ENCODE measurements around the gene CALCOCO2. TPM values are rescaled to one million over a fixed set of nuclear protein-coding genes. Genes with fewer than 3 reads are reported as not detected.

CALCOCO2 gene
- total and polyA plus RNA-seq, 2 experiments from 2014 or later, result 14.4 to 16.3 TPM

DNA sequence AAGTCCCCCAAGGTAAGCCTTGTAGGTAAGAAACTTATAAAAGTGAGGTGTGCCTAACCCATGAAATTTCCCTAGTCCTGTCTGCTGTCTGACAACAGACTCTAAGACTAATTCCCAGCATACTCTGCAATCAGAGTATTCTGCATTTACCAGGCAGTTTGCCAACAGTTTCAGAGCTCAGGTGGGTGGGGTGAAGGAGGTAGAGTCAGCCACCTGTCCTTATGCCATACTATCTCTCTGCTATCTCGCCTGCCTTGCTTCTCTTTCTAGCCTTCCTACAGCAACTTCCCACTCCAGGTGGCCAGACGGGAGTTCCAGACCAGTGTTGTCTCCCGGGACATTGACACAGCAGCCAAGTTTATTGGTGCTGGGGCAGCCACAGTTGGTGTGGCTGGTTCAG lies 64.1 kb downstream of the CALCOCO2 start:
- no peak overlapping the region for H2AFZ ChIP-seq
- H4K20me1 ChIP-seq (replicated peaks; ENCODE audit: insufficient read depth), result no peaks in the 10 kb centered on the region
- no peak overlapping the region for H3K4me2 ChIP-seq
- no peak for DNase-seq (ENCODE audit: low spot score)
- no peak for ATAC-seq
- peaks cover 9% of the 10 kb centered on the region for H3K4me1 Mint-ChIP-seq
- no peak overlapping the region for H3K27ac ChIP-seq (ENCODE audit: low read depth)
- H3K27me3 Mint-ChIP-seq (ENCODE audit: insufficient read depth, low read depth, poor library complexity), result peaks cover 13% of the 10 kb centered on the region
- H3K36me3 ChIP-seq (ENCODE audit: insufficient read depth), result no peaks in the 10 kb centered on the region; the same call in none of the 2 replicates
- peaks cover 31% of the 10 kb centered on the region for H3K36me3 Mint-ChIP-seq (ENCODE audit: low read depth)
- H3K27ac Mint-ChIP-seq, result no peak overlapping the region
- no peaks in the 10 kb centered on the region for H3K27me3 ChIP-seq (ENCODE audit: insufficient read depth)
- no peak overlapping the region; the same call in 2 of the 3 replicates for H3K4me3 Mint-ChIP-seq
- peaks cover 18% of the 10 kb centered on the region for H3K79me2 ChIP-seq (replicated peaks; ENCODE audit: insufficient read depth)
- no peak overlapping the region for H3K4me3 ChIP-seq
- no peaks in the 10 kb centered on the region for H3K9me3 Mint-ChIP-seq
- H3F3A ChIP-seq (replicated peaks; ENCODE audit: low read depth), result peaks cover 6% of the 10 kb centered on the region; the same call in 1 of the 2 replicates
- TF ChIP-seq, protein P1, sequence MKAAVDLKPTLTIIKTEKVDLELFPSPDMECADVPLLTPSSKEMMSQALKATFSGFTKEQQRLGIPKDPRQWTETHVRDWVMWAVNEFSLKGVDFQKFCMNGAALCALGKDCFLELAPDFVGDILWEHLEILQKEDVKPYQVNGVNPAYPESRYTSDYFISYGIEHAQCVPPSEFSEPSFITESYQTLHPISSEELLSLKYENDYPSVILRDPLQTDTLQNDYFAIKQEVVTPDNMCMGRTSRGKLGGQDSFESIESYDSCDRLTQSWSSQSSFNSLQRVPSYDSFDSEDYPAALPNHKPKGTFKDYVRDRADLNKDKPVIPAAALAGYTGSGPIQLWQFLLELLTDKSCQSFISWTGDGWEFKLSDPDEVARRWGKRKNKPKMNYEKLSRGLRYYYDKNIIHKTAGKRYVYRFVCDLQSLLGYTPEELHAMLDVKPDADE (IDR thresholded peaks at IDR 0.05), result no peak
- TF ChIP-seq POLR2AphosphoS5 (IDR thresholded peaks at IDR 0.05; ENCODE audit: low read depth), result no peak
- no peak for TF ChIP-seq STAT1 (IDR thresholded peaks at IDR 0.05; ENCODE audit: unreplicated experiment)
- no peak for TF ChIP-seq JUNB (IDR thresholded peaks at IDR 0.05; ENCODE audit: unreplicated experiment)
- TF ChIP-seq, protein P2, sequence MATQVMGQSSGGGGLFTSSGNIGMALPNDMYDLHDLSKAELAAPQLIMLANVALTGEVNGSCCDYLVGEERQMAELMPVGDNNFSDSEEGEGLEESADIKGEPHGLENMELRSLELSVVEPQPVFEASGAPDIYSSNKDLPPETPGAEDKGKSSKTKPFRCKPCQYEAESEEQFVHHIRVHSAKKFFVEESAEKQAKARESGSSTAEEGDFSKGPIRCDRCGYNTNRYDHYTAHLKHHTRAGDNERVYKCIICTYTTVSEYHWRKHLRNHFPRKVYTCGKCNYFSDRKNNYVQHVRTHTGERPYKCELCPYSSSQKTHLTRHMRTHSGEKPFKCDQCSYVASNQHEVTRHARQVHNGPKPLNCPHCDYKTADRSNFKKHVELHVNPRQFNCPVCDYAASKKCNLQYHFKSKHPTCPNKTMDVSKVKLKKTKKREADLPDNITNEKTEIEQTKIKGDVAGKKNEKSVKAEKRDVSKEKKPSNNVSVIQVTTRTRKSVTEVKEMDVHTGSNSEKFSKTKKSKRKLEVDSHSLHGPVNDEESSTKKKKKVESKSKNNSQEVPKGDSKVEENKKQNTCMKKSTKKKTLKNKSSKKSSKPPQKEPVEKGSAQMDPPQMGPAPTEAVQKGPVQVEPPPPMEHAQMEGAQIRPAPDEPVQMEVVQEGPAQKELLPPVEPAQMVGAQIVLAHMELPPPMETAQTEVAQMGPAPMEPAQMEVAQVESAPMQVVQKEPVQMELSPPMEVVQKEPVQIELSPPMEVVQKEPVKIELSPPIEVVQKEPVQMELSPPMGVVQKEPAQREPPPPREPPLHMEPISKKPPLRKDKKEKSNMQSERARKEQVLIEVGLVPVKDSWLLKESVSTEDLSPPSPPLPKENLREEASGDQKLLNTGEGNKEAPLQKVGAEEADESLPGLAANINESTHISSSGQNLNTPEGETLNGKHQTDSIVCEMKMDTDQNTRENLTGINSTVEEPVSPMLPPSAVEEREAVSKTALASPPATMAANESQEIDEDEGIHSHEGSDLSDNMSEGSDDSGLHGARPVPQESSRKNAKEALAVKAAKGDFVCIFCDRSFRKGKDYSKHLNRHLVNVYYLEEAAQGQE (IDR thresholded peaks at IDR 0.05; ENCODE audit: unreplicated experiment), result no peak
- no peak for TF ChIP-seq ZNF331 (CRISPR knock-in tag; IDR thresholded peaks at IDR 0.05; ENCODE audit: low read depth)
- no peak for TF ChIP-seq EZH2 (IDR thresholded peaks at IDR 0.05; ENCODE audit: low read depth, unreplicated experiment)
- no peak for TF ChIP-seq NANOG (IDR thresholded peaks at IDR 0.05; ENCODE audit: borderline replicate concordance)
- TF ChIP-seq, protein P3, sequence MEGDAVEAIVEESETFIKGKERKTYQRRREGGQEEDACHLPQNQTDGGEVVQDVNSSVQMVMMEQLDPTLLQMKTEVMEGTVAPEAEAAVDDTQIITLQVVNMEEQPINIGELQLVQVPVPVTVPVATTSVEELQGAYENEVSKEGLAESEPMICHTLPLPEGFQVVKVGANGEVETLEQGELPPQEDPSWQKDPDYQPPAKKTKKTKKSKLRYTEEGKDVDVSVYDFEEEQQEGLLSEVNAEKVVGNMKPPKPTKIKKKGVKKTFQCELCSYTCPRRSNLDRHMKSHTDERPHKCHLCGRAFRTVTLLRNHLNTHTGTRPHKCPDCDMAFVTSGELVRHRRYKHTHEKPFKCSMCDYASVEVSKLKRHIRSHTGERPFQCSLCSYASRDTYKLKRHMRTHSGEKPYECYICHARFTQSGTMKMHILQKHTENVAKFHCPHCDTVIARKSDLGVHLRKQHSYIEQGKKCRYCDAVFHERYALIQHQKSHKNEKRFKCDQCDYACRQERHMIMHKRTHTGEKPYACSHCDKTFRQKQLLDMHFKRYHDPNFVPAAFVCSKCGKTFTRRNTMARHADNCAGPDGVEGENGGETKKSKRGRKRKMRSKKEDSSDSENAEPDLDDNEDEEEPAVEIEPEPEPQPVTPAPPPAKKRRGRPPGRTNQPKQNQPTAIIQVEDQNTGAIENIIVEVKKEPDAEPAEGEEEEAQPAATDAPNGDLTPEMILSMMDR (conservative IDR thresholded peaks at IDR 0.05; ENCODE audit: low read depth in 2 of 2), result no peak
- no peak for TF ChIP-seq EZH2phosphoT487 (IDR thresholded peaks at IDR 0.05; ENCODE audit: unreplicated experiment)
- no peak for TF ChIP-seq CREB1 (CRISPR knock-in tag; IDR thresholded peaks at IDR 0.05; ENCODE audit: low read depth)
- TF ChIP-seq ZNF114 (CRISPR knock-in tag; IDR thresholded peaks at IDR 0.05), result no peak
- TF ChIP-seq, protein P4, sequence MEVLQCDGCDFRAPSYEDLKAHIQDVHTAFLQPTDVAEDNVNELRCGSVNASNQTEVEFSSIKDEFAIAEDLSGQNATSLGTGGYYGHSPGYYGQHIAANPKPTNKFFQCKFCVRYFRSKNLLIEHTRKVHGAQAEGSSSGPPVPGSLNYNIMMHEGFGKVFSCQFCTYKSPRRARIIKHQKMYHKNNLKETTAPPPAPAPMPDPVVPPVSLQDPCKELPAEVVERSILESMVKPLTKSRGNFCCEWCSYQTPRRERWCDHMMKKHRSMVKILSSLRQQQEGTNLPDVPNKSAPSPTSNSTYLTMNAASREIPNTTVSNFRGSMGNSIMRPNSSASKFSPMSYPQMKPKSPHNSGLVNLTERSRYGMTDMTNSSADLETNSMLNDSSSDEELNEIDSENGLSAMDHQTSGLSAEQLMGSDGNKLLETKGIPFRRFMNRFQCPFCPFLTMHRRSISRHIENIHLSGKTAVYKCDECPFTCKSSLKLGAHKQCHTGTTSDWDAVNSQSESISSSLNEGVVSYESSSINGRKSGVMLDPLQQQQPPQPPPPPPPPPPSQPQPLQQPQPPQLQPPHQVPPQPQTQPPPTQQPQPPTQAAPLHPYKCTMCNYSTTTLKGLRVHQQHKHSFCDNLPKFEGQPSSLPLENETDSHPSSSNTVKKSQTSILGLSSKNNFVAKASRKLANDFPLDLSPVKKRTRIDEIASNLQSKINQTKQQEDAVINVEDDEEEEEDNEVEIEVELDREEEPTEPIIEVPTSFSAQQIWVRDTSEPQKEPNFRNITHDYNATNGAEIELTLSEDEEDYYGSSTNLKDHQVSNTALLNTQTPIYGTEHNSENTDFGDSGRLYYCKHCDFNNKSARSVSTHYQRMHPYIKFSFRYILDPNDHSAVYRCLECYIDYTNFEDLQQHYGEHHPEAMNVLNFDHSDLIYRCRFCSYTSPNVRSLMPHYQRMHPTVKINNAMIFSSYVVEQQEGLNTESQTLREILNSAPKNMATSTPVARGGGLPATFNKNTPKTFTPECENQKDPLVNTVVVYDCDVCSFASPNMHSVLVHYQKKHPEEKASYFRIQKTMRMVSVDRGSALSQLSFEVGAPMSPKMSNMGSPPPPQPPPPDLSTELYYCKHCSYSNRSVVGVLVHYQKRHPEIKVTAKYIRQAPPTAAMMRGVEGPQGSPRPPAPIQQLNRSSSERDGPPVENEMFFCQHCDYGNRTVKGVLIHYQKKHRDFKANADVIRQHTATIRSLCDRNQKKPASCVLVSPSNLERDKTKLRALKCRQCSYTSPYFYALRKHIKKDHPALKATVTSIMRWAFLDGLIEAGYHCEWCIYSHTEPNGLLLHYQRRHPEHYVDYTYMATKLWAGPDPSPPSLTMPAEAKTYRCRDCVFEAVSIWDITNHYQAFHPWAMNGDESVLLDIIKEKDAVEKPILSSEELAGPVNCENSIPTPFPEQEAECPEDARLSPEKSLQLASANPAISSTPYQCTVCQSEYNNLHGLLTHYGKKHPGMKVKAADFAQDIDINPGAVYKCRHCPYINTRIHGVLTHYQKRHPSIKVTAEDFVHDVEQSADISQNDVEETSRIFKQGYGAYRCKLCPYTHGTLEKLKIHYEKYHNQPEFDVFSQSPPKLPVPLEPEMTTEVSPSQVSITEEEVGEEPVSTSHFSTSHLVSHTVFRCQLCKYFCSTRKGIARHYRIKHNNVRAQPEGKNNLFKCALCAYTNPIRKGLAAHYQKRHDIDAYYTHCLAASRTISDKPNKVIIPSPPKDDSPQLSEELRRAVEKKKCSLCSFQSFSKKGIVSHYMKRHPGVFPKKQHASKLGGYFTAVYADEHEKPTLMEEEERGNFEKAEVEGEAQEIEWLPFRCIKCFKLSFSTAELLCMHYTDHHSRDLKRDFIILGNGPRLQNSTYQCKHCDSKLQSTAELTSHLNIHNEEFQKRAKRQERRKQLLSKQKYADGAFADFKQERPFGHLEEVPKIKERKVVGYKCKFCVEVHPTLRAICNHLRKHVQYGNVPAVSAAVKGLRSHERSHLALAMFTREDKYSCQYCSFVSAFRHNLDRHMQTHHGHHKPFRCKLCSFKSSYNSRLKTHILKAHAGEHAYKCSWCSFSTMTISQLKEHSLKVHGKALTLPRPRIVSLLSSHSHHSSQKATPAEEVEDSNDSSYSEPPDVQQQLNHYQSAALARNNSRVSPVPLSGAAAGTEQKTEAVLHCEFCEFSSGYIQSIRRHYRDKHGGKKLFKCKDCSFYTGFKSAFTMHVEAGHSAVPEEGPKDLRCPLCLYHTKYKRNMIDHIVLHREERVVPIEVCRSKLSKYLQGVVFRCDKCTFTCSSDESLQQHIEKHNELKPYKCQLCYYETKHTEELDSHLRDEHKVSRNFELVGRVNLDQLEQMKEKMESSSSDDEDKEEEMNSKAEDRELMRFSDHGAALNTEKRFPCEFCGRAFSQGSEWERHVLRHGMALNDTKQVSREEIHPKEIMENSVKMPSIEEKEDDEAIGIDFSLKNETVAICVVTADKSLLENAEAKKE (CRISPR knock-in tag; IDR thresholded peaks at IDR 0.05), result no peak
- peaks cover 5% of the 10 kb centered on the region for H3K4me1 ChIP-seq (ENCODE audit: insufficient read depth)
- H3K9me2 ChIP-seq (ENCODE audit: insufficient read depth), result no peaks in the 10 kb centered on the region
